ENCODE measurements around the gene NOL12.
A peak's percentile ranks its signal among the peaks of the same experiment; 100 is the strongest.

The NOL12 gene

GRCh38 chr22:37661160-37661924 lies 24.8 kb upstream of the NOL12 start:
- peaks cover 63% of the 10 kb centered on the region for H4K20me1 ChIP-seq (ENCODE audit: insufficient read depth, low read length)
- no peaks in the 10 kb centered on the region for H3K9me3 ChIP-seq (ENCODE audit: insufficient read depth, low read length, severe bottlenecking)
- H3K27ac ChIP-seq (ENCODE audit: low read length): peak overlapping the region; percentile 39
- ATAC-seq (ENCODE audit: insufficient read depth, low read depth) (no peak), DNase-seq (peak; percentile 35)
- no peaks in the 10 kb centered on the region for H3K27me3 ChIP-seq (ENCODE audit: insufficient read depth, low read length, poor library complexity)
- H3K4me1 ChIP-seq (ENCODE audit: insufficient read depth, low read length): peaks cover 45% of the 10 kb centered on the region
- H2AFZ ChIP-seq (ENCODE audit: low read depth, low read length): no peak overlapping the region
- H3K79me2 ChIP-seq (ENCODE audit: insufficient read depth, low read length): peaks cover 83% of the 10 kb centered on the region
- H3K9ac ChIP-seq (ENCODE audit: low read depth, low read length): peak overlapping the region; percentile 92
- no peak for TF ChIP-seq EZH2 (IDR thresholded peaks at IDR 0.05; ENCODE audit: borderline replicate concordance, low read depth, low read length, severe bottlenecking)
- peak; percentile 71 for TF ChIP-seq CTCF (IDR thresholded peaks at IDR 0.05; ENCODE audit: borderline replicate concordance, extremely low read depth, low read length, poor library complexity, severe bottlenecking)
- H3K36me3 ChIP-seq (ENCODE audit: insufficient read depth, low read length): peaks cover 57% of the 10 kb centered on the region
- peak overlapping the region in 1 of 2 experiments; percentile 99; a peak in 2 of 4 replicates for H3K4me3 ChIP-seq (ENCODE audit: low read depth in 1 of 2, low read length in 2 of 2)
- peak overlapping the region; percentile 97 for H3K4me2 ChIP-seq (ENCODE audit: insufficient read depth, low read length)

GRCh38 chr22:37662039-37662438 lies 24.1 kb upstream of the NOL12 start:
- H3K27me3 ChIP-seq (ENCODE audit: insufficient read depth, low read length, poor library complexity): no peaks in the 10 kb centered on the region
- no peaks in the 10 kb centered on the region for H3K9me3 ChIP-seq (ENCODE audit: insufficient read depth, low read length, severe bottlenecking)
- H4K20me1 ChIP-seq (ENCODE audit: insufficient read depth, low read length): peaks cover 68% of the 10 kb centered on the region
- TF ChIP-seq CTCF (IDR thresholded peaks at IDR 0.05; ENCODE audit: borderline replicate concordance, extremely low read depth, low read length, poor library complexity, severe bottlenecking) (no peak), EZH2 (IDR thresholded peaks at IDR 0.05; ENCODE audit: borderline replicate concordance, low read depth, low read length, severe bottlenecking) (no peak)
- peaks cover 64% of the 10 kb centered on the region for H3K36me3 ChIP-seq (ENCODE audit: insufficient read depth, low read length)
- H3K27ac ChIP-seq (ENCODE audit: low read length): peak overlapping the region; percentile 6; the same call in 1 of the 2 replicates
- no peak overlapping the region for H3K9ac ChIP-seq (ENCODE audit: low read depth, low read length)
- no peak for ATAC-seq (ENCODE audit: insufficient read depth, low read depth)
- peak overlapping the region; percentile 42; the same call in 1 of the 2 replicates for H3K4me2 ChIP-seq (ENCODE audit: insufficient read depth, low read length)
- peaks cover 88% of the 10 kb centered on the region for H3K79me2 ChIP-seq (ENCODE audit: insufficient read depth, low read length)
- no peak overlapping the region for H3K4me3 ChIP-seq (ENCODE audit: low read depth in 1 of 2, low read length in 2 of 2)
- peaks cover 45% of the 10 kb centered on the region for H3K4me1 ChIP-seq (ENCODE audit: insufficient read depth, low read length)
- no peak for DNase-seq
- no peak overlapping the region for H2AFZ ChIP-seq (ENCODE audit: low read depth, low read length)

- DNase-seq (no peak), ATAC-seq (ENCODE audit: insufficient read depth, low read depth) (no peak)
- peaks cover 73% of the 10 kb centered on the region for H3K36me3 ChIP-seq (ENCODE audit: insufficient read depth, low read length)
- TF ChIP-seq CTCF (IDR thresholded peaks at IDR 0.05; ENCODE audit: borderline replicate concordance, extremely low read depth, low read length, poor library complexity, severe bottlenecking): no peak
- no peak for TF ChIP-seq EZH2 (IDR thresholded peaks at IDR 0.05; ENCODE audit: borderline replicate concordance, low read depth, low read length, severe bottlenecking)
- no peak overlapping the region for H3K4me3 ChIP-seq (ENCODE audit: low read depth in 1 of 2, low read length in 2 of 2)
- peaks cover 75% of the 10 kb centered on the region for H4K20me1 ChIP-seq (ENCODE audit: insufficient read depth, low read length)
- H2AFZ ChIP-seq (ENCODE audit: low read depth, low read length): no peak overlapping the region
- H3K9me3 ChIP-seq (ENCODE audit: insufficient read depth, low read length, severe bottlenecking): no peaks in the 10 kb centered on the region
- no peak overlapping the region for H3K27ac ChIP-seq (ENCODE audit: low read length)
- no peak overlapping the region; the same call in 1 of the 2 replicates for H3K4me2 ChIP-seq (ENCODE audit: insufficient read depth, low read length)
- H3K27me3 ChIP-seq (ENCODE audit: insufficient read depth, low read length, poor library complexity): no peaks in the 10 kb centered on the region
- peaks cover 37% of the 10 kb centered on the region for H3K4me1 ChIP-seq (ENCODE audit: insufficient read depth, low read length)
- peaks cover 82% of the 10 kb centered on the region for H3K79me2 ChIP-seq (ENCODE audit: insufficient read depth, low read length)
- H3K9ac ChIP-seq (ENCODE audit: low read depth, low read length): no peak overlapping the region
Observed at GRCh38 chr22:37663521-37664140, 22.5 kb upstream of the NOL12 start.

Data from DND-41 (cell line).